HG02642 (cell line): ENCODE measurements around the gene POLR3K.

Experiments used
- ATAC-seq: cut with Tn5 transposase; IDR thresholded peaks from one replicate; pipeline ENCODE4 v1.9.1; 2021; ENCODE audit warnings: mild to moderate bottlenecking; ENCODE audit not compliant: unreplicated experiment, poor library complexity

The POLR3K gene

DNA sequence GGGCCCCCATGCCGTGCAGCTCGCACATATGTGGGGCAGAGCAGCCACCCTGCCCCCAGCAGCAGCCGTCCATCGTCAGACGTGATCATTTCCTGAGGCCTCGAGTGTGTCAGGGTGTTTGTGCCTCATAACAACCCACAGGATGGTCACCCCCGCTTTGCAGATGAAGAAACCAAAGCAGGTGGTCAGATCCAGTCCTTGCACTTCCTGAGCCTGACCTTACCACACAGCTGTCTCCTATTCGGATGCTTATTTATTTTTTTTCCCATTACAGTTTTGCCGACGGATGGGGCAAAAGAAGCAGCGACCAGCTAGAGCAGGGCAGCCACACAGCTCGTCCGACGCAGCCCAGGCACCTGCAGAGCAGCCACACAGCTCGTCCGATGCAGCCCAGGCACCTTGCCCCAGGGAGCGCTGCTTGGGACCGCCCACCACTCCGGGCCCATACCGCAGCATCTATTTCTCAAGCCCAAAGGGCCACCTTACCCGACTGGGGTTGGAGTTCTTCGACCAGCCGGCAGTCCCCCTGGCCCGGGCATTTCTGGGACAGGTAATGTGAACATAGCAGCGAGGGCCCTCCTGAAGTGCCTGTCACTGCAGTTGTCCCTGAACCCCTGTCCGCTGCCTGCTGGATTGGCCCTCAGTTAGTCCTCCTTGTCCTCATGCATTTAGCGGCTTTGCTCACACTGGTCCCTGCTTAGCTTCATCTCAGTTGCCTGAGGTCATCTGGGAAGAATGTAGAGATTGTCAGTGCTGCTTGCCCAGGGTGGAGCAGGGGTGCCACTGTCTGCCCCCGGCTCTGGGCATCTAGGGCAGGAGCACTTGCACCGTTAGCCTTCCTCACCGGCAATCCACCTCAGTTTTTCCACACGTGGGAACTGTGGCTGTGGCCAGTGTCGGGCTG lies 26.0 kb upstream of the POLR3K start:
- no peak for ATAC-seq

DNA sequence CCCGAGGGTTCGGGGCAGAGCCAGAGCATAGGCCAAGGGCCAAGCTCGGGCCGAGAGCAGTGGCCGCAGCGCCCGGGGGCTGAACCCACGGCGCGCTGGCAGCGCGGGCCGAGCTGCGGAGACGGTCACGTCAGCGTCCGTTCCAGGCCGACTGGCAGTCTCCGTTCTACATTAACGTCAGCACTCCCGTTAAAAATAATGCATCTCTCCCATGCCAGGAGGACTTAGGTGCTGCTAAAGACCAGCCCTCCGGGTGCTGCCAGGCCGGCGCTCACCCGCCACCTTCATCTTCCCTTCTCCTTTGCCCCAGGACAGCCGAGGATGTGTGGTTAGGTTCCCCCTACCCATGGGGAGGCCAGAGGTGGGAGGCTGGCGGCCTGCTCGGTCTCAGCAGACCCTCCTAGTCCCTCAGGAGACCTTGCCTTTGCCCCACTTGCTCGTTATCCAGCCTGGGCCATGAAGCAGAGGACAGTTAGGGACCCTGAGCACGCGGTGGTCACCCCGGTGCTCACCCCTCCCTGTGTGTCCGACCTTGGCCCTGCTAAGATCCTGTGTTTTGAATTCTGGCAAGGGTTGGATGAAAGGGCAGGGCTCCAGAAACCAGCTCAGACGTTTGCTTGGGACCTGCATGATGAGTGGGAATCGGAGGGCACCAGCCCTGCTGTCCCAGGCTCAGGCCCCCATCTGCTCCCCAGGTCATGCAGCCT lies 25.2 kb upstream of the POLR3K start:
- peak; percentile 14 for ATAC-seq

DNA sequence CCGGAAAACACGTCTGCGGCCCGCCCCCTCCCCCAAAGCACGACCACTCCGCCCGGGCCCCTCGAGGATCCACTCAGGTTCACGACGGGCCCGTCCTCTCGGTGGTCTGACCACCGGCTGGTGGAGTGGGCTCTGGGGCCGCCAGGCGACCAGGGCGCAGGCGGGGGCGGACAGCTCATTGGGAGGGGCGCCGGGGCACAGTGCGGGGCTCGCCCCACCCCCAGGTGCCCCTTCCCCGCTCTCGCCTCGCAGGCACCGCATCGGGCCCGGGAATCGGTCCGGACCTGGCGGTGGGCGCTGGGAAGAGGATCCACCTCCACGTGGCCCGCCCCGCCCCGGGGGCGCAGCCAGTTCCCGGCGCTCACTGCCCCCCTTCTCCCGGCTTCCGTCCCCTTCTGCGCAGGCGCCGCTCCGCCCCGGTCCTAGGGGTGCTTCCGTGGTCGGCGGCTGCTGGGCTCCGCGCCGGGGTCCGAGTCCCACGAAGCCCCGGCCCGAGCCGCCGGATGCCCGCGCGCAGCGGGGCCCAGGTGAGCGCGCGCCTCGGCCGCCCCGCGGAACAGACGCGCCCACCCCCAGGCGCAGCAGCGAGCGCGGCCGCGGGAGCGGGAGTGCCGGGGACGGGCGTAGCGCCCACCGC lies 24.5 kb upstream of the POLR3K start, which contains the start of gene MPG:
Gene MPG, plus strand, starts transcription at position 419 of the 637 bp plus-strand sequence. Its CDS starts 85 bp downstream, at position 504.
- ATAC-seq, result peak; percentile 73

DNA sequence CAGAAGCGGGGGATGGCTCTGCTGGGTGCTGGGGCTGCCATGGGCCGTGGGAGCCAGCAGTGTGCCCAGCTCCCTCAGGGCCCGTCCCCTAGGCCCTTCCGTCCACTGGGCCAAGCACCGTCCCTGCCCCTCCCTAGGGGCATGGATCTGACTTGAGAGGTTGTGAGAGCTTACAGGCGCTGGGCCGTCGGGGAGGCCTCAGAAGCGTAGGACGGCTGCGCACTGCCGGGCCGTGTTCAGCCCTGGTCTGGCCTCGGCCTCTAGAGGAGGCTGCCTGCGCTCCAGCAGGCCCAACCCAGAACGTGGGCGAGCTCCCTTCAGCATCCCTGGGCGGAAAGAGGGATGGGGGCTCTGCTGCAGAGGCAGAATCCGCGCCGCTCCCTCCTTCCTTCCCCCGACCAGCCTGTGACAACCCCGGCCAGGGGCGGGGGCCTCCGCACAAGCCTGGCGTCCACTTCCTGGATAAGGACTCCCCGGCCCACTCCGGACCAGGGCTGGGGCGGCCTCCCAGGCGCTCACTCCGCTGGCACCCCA lies 23.9 kb upstream of the POLR3K start:
- ATAC-seq, result peak; percentile 31

DNA sequence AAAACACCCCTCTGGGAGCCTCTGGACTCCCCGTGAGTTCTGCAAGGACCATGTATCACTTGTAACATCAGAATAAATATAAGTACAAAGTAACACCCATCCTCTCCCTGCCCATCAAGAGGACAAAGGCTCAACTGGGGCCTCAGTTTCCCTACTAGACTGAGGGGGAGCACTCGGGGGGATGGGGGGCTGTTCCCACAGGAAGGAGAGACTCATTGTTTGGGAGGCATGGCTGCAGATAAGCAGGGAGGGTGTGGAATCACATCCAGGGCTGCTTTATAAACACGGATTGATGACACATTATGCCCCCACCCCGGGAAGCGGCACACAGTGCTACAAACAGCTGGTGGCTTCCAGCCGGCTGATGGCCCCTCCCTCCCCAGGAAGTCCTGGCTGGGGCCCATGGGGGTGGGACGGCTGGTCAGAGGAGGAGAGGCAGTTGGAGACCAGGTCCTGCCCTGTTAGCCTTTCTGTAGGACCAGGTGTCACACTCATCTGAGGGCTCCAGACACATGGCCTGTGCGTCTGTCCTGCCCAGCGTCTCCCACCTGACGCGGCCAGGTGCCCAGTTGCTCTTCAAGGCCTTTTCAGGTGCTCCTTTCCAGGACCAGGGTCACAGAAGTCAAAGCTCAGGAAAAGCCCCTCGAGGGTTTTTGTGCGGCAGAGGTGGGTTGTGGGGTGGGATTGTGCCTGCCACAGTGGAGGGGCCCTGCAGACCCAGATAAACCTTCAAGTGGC lies 23.3 kb upstream of the POLR3K start:
- no peak for ATAC-seq

DNA sequence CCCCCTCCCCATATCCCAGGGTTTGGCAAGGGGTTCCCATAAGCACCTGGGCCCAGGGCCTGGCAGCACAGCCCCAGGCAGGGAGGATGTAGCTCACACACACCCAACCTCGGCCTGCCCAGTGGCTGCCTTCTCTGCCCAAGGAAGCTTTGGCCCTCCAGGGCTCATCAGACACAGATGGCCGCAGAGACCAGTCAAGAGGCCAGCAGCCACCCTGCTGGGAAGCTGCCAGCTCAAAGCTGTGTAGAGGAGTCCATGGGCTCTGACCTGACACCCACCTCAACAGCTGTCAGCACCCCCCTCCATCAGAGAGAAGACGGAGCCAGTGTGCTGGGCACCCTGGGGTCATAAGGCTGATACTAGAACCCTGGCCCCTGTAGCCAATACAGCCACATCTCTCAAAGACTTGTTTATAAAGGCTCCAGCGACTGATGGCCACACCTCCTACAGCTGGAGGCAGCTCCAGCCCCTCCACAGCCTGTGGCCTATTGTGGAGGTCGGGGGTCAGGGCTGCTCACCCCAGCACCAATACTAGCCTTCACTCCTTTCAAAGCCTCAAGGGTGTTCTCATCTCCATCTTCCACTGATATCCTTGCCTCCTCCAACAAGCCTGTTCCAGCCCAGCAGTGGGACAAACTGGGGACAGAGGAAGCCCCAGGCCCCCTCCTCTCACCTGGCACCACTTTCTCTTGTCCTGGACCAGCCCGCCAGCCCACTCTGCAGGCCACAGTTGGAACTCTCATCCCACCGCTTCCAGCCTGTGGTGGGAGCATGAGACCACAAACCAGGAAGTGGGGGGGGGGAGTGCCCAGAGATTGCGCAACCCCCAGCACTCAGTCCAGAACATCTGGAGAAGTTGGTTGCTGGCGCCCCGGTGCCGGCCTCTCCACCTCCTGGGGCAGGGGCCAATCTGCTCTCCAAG lies 22.4 kb upstream of the POLR3K start:
- ATAC-seq, result no peak

DNA sequence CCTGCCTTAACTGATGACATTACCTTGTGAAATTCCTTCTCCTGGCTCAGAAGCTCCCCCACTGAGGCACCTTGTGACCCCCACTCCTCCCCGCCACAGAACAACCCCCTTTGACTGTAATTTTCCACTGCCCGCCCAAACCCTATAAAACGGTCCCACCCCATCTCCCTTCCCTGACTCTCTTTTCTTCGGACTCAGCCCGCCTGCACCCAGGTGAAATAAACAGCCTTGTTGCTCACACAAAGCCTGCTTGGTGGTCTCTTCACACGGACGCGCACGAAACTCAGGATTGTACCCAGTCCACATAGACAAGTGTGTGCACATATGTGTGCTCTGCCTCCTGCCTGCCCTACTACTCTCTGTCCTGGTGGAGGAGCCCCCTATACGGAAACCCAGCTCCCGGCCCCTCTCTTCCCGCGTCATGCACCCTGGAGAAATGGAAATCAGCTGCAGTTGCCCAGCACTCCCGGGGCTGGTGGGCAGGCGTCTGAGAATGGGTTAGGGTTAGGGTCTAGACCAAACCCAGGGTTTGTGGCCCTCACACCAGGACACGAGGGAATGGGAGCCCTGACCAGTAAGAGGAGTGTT lies 21.4 kb upstream of the POLR3K start:
- no peak for ATAC-seq

DNA sequence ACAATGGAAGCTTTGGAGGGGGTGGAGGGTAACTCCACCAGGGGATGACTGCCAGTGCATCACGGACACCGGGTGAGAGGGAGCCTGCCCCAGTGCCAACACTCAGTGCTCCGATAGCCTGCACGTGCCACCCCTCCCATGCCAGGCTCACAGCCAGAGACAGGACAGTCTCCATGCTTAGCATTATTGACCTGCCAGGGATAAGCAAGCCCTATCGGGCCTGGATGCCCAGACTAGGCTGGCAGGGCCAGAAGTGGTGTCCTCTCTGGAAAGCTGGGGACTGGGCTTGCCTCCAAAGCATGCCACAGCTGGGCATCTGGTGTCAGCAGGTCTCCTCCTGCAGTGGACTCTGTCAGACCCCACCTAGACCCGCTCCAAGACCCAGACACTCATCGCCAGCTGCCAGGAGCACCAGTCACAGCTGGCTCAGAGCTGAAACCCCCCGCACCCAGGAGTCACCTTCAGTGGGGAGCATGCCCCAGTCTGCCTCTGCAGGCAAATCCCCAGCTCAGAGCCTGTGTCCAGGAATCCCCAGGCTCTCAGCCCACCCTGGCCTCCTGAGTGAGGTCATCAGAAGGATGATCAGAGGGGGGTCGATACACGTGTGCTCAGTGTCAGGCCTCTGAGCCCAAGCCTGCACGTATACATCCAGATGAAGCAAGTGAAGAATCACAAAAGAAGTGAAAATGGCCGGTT lies 20.8 kb upstream of the POLR3K start:
- no peak for ATAC-seq

DNA sequence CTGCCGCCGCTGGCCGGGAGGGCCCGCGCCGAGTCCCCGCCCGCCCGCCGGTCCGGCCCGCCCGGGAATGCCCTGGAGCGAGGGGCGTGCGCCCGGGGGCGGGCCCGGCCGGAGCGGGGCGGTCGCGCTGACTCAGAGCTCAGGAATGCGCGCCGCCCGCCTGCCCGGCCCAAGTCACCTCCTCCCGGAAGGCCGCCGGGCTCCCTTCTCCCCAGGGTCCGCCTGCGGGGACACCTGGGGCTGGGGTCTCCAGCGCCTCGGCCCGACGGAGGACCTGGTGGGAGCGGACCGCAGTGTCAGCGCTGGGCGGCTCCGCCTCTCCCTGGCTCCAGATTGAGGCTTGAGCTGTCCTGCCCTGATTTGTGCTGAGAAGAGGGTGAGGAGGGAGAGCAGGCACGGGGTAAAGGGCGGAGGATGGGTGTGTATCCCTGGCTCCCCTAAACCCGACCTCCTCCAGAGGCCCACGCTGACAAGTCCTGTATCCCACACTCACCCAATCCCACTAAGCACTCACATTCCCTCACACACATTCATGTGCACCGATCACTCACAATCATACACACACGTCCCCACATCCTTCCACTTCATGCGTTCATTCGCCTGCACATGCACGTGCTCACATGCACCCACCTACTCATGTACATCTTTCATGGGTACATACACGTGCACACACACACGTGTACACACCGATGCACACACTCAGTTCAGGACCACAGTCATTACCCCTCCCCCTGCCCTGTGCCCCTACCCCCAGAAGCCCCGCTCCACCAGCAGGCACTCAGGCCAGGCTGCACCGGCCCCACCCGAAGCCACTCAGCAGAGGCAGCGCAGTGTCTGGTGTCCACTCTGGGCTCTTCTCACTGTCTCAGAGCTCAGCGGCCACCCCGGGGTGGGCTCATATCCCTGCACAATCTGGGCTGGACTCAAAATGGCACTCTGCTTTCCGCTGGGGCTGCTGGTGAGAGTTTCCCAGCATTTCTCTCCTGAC lies 19.4 kb upstream of the POLR3K start, which contains the start of gene RHBDF1:
Gene RHBDF1, minus strand, starts transcription at position 71 of the 988 bp plus-strand sequence. CDS start 7,616 bp downstream, outside the sequence.
- no peak for ATAC-seq

DNA sequence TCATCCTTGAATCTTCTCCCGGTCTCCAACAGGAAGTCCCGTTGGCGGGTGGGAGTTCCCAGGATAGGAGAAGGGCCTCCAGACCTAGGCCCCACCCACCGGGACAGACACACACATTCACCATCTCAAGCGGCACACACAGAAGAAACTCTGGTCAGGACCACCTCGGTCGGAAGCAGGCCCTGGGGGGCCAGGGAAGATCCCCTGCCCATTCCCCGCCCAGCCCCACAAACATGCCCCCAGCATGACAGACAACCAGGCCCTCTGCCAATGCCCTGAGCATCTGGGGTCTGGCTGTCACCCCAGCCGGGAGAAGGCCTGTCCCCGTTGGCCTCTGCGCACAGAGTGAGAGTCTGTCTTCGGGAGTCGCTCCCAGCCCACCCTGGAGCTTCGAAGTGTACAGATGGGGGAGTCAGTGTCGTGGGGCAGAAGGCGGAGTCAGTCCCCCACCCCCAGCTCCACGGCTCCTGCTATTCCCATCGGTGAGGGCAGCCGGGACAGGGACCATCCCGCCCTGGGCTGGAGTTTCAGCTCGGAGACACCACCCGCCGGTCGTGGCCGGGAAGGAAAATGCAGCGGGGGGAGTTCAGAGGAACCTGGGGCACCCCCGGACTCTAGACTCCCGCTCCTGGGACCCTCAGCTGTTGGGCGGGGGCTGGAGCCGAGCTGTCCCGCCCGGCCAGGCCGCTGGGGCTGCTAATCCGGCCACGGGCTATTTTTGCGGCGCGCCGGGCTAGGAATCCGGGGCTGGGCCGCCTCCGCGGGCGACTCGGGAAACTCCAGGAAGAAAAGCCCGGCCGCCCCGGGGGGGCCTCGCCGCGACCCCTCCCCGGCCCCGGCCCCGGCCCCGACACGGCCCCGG lies 18.4 kb upstream of the POLR3K start:
- no peak for ATAC-seq

DNA sequence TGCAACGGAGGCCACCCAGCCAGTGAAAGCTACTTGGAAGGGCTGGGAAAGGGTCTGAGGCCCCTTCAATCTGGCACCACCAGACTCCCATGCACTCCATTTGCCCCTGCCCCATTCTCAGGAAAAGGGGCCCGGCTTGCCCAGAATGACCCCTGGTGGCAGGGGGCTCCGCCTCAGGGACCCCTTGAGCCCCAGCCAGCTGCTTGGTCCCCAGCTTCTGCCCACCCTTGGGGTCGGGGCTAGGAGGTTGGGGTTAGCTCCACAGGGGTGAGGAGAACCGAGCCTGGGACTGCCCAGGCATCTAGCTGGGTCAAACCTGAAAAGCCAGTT lies 17.8 kb upstream of the POLR3K start:
- no peak for ATAC-seq

DNA sequence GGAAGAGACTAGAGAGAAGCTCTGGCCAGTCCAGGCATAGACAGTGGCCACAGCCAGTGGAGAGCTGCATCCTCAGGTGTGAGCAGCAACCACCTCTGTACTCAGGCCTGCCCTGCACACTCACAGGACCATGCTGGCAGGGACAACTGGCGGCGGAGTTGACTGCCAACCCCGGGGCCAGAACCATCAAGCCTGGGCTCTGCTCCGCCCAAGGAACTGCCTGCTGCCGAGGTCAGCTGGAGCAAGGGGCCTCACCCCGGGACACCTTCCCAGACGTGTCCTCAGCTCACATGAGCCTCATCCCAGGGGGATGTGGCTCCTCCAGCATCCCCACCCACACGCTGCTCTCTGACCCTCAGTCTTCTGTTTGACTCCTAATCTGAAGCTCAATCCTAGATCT lies 15.8 kb upstream of the POLR3K start:
- ATAC-seq, result no peak

DNA sequence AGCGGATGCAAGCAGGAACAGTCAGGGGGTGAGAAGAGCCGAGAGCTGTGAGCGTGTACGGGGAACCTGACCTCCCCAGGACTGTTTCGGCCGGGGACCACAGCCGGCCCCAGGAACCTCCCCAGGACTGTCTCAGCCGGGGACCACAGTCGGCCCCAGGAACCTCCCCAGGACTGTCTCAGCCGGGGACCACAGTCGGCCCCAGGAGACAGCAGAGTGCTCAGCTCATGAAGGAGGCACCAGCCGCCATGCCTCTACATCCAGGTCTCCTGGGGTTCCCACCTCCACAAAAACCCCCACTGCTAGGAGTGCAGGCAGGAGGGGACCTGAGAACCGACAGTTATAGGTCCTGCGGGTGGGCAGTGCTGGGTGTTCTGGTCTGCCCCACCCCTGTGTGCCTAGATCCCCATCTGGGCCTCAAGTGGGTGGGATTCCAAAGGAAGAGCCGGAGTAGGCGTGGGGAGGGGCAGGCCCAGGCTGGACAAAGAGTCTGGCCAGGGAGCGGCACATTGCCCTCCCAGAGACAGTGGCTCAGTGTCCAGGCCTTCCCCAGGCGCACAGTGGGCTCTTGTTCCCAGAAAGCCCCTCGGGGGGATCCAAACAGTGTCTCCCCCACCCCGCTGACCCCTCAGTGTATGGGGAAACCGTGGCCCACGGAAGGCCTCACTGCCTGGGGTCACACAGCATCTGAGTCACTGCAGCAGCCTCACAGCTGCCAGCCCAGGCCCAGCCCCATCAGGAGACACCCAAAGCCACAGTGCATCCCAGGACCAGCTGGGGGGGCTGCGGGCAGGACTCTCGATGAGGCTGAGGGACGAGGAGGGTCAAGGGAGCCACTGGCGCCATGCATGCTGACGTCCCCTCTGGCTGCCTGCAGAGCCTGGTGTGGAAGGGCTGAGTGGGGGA lies 14.7 kb upstream of the POLR3K start:
- no peak for ATAC-seq

DNA sequence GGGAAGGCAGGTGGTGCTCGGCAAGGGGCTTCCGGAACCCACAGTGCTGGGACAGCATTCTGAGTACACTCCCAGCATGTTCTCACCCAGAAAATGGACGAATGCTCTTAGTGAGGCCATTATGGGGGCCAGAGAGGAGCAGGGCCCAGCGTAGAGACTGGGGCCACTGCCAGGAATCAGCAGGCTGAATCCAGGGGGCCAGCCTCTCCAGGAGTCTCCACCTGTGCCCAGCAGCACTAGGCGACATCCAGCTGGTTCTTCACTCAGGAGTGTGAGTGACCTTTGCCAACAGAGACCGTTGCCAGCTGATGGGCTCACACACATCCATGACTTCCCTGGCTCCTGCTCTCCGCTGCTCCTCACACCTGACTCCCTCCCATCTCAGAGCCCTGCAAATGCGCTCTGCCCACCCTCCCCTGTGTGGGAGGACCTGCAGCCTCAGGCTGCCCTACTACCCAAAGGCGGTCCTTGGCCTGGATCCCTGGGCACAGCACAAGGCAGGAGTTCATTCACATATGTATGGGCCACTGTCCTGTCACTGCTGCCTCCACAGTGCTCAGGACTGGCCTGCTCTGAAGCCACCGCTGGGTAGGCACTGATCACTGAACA lies 13.9 kb upstream of the POLR3K start:
- no peak for ATAC-seq
